Ovary (tissue), 3 donors: ENCODE data around the gene FGGY.

Experiments used
- CTCF ChIP-seq, 3 donors: fragments of 450-650 bp in 2 of 3; fragments of 200-600 bp in 1 of 3; IDR thresholded peaks; one replicate each; pipeline versions ENCODE4 v1.5.1 to v1.8.0; 2016 to 2022; ENCODE audit warnings: antibody characterized with exemption in 3 of 3, mild to moderate bottlenecking in 1 of 3
- EP300 ChIP-seq: sonication (generic); formaldehyde crosslinking; IDR thresholded peaks from one replicate; pipeline ENCODE4 v1.6.1; 2017; ENCODE audit warnings: antibody characterized with exemption
- POLR2A ChIP-seq: fragments of 450-650 bp; IDR thresholded peaks from one replicate; pipeline ENCODE4 v1.6.1; 2017; ENCODE audit warnings: antibody characterized with exemption, mild to moderate bottlenecking, moderate library complexity
- donor health status: DM: no; HTN: no; CAD: no.

GRCh38 chr1:59669752-59670312 lies 372.9 kb downstream of the FGGY start:
- TF ChIP-seq CTCF (IDR thresholded peaks at IDR 0.05), result no peak
- no peak for TF ChIP-seq EP300
- TF ChIP-seq POLR2A, result no peak
